ENCODE data around the gene VEZT. TPM values are rescaled to one million over a fixed set of nuclear protein-coding genes. Genes with fewer than 3 reads are reported as not detected.
A peak's percentile ranks its signal among the peaks of the same experiment; 100 is the strongest.

VEZT gene
- total RNA-seq, 1 donor from 2014 or later, result 126 TPM

DNA sequence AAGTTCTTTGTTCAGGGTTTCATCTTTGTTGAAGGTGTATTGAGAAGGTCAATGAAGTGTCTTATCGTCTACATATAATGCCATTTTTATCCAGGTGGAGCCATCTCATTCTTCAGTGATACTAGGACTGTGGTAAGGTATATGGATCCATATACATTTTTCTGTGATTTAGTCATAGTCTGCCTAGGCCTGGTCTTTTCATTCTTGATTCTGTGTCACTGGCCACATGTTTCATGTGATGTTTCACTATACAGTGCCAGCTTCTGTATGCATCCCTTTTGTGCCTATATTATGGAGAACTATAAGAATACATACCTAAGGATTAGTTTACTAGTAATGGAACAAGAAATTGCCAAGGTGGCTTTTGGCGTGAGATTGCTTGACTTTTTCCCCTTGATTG lies 40.5 kb downstream of the VEZT start:
- H3K27me3 Mint-ChIP-seq, result no peaks in the 10 kb centered on the region
- no peaks in the 10 kb centered on the region for H3K9me3 Mint-ChIP-seq (ENCODE audit: low read depth)
- no peak for DNase-seq (ENCODE audit: low spot score, unreplicated experiment)
- no peaks in the 10 kb centered on the region for H3K4me1 Mint-ChIP-seq (ENCODE audit: low read depth)
- H3K27ac Mint-ChIP-seq, result no peak overlapping the region
- TF ChIP-seq, protein P1, sequence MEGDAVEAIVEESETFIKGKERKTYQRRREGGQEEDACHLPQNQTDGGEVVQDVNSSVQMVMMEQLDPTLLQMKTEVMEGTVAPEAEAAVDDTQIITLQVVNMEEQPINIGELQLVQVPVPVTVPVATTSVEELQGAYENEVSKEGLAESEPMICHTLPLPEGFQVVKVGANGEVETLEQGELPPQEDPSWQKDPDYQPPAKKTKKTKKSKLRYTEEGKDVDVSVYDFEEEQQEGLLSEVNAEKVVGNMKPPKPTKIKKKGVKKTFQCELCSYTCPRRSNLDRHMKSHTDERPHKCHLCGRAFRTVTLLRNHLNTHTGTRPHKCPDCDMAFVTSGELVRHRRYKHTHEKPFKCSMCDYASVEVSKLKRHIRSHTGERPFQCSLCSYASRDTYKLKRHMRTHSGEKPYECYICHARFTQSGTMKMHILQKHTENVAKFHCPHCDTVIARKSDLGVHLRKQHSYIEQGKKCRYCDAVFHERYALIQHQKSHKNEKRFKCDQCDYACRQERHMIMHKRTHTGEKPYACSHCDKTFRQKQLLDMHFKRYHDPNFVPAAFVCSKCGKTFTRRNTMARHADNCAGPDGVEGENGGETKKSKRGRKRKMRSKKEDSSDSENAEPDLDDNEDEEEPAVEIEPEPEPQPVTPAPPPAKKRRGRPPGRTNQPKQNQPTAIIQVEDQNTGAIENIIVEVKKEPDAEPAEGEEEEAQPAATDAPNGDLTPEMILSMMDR (IDR thresholded peaks at IDR 0.05; ENCODE audit: unreplicated experiment), result no peak
- peaks cover 36% of the 10 kb centered on the region for H3K36me3 Mint-ChIP-seq (ENCODE audit: insufficient read depth)
- no peak overlapping the region for H3K4me3 Mint-ChIP-seq (ENCODE audit: low read depth)

DNA sequence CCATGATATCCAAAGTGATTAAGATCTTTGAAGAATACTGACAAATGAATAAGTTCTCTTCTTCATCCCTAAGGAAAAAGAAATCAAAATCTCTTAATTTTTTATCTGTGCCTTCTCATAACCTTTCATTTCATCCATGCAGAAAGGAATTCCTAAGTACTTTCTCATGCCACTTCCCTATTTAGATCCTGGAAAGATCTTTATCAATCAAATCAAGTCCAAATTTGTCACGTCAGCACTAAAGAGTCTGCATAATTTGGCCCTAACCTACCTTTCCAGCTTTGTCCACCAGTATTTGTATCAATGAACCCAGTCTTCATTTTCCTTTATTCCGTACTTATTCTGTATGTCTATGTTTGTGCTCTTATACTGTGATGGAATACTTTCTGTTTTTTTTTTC lies 41.2 kb downstream of the VEZT start:
- peaks cover 33% of the 10 kb centered on the region for H3K36me3 Mint-ChIP-seq (ENCODE audit: insufficient read depth)
- H3K9me3 Mint-ChIP-seq (ENCODE audit: low read depth), result no peaks in the 10 kb centered on the region
- TF ChIP-seq, protein P1 (IDR thresholded peaks at IDR 0.05; ENCODE audit: unreplicated experiment), result no peak
- H3K4me1 Mint-ChIP-seq (ENCODE audit: low read depth), result no peaks in the 10 kb centered on the region
- peak overlapping the region; percentile 44 for H3K27ac Mint-ChIP-seq
- no peak overlapping the region for H3K4me3 Mint-ChIP-seq (ENCODE audit: low read depth)
- no peak for DNase-seq (ENCODE audit: low spot score, unreplicated experiment)
- no peaks in the 10 kb centered on the region for H3K27me3 Mint-ChIP-seq

DNA sequence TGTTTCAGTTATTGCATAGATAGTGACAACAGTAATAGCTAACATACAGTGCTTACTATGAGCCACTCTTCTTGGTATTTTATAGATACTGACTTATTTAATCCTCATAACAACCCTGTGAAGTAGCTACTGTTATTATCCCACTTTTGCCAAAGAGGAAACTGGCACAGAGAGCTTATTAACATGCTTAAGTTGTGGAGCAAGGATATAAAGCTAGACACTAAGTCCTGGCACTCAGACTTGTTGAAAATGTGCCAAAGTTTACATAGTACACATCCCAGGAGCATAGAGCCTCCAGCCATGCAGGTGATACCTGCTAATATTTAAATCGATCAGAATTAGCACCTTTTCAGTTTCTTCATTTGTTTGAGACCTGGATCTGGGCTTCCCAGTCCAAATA lies 41.8 kb downstream of the VEZT start:
- no peak overlapping the region for H3K4me3 Mint-ChIP-seq (ENCODE audit: low read depth)
- no peaks in the 10 kb centered on the region for H3K27me3 Mint-ChIP-seq
- no peak for DNase-seq (ENCODE audit: low spot score, unreplicated experiment)
- no peaks in the 10 kb centered on the region for H3K4me1 Mint-ChIP-seq (ENCODE audit: low read depth)
- peaks cover 35% of the 10 kb centered on the region for H3K36me3 Mint-ChIP-seq (ENCODE audit: insufficient read depth)
- TF ChIP-seq, protein P1 (IDR thresholded peaks at IDR 0.05; ENCODE audit: unreplicated experiment), result no peak
- H3K9me3 Mint-ChIP-seq (ENCODE audit: low read depth), result no peaks in the 10 kb centered on the region
- no peak overlapping the region for H3K27ac Mint-ChIP-seq

DNA sequence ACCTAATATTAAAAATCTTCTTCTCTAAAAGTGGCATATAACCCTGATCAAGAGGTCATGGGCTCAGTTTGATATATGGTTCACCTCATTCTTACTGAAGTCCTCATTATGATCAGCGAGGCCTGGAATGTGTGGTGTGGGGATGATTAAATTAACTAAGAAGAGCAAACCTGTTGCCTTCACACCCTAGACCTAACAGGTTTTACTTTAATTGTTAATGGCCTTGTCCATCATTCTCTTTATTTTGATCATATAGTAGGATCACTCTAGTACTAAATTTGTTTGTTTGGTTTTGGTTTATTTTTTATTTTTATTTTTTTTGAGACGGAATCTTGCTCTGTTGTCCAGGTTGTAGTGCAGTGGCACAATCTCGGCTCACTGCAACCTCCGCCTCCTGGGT lies 43.5 kb downstream of the VEZT start:
- Mint-ChIP-seq H3K9me3 (ENCODE audit: low read depth) (no peaks in the 10 kb centered on the region), H3K4me1 (ENCODE audit: low read depth) (no peaks in the 10 kb centered on the region), H3K27me3 (no peaks in the 10 kb centered on the region), H3K4me3 (ENCODE audit: low read depth) (no peak overlapping the region), H3K36me3 (ENCODE audit: insufficient read depth) (peaks cover 24% of the 10 kb centered on the region), H3K27ac (no peak overlapping the region)
- DNase-seq (ENCODE audit: low spot score, unreplicated experiment), result no peak
- TF ChIP-seq, protein P1 (IDR thresholded peaks at IDR 0.05; ENCODE audit: unreplicated experiment), result no peak

DNA sequence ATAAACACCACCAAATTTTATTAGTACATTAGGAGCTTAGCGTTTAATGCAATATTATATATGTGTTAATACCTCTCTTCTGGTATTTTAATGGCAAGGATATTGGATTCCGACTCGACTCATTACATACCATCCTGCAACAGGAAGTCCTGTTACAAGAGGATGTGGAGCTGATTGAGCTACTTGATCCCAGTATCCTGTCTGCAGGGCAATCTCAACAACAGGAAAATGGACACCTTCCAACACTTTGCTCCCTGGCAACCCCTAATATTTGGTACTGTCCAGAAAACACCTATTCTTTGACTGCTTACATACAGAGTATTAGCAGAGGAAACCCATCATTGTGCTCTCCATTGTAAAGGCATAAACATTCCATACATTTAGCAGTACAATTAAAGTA lies 45.2 kb downstream of the VEZT start:
- Mint-ChIP-seq H3K4me3 (ENCODE audit: low read depth) (no peak overlapping the region), H3K27me3 (no peaks in the 10 kb centered on the region), H3K27ac (no peak overlapping the region), H3K4me1 (ENCODE audit: low read depth) (no peaks in the 10 kb centered on the region), H3K9me3 (ENCODE audit: low read depth) (no peaks in the 10 kb centered on the region), H3K36me3 (ENCODE audit: insufficient read depth) (peaks cover 21% of the 10 kb centered on the region)
- DNase-seq (ENCODE audit: low spot score, unreplicated experiment), result no peak
- TF ChIP-seq, protein P1 (IDR thresholded peaks at IDR 0.05; ENCODE audit: unreplicated experiment), result no peak

Measured in progenitor cell of endocrine pancreas (in vitro differentiated cells).